Measurements from ENCODE around the gene EFCAB12. TPM values are rescaled to one million over a fixed set of nuclear protein-coding genes. Genes with fewer than 3 reads are reported as not detected.

Gene EFCAB12
- total and polyA plus RNA-seq, 10 of the 15 experiments (the other 5 are each of a cell fraction or from before 2014, with no cell fraction given): 0.02 to 0.85 (median 0.33) TPM

GRCh38 chr3:129387487-129387886 lies 40.9 kb downstream of the EFCAB12 start:
- WGBS (ENCODE audit: insufficient coverage, insufficient replicate concordance, low lambda C conversion rate, missing lambda C conversion rate): 85% methylated on average over 5 of the region's 5 CpGs
- SMC1A ChIA-PET (ENCODE audit: uncharacterized antibody, unreplicated experiment): no interaction called here
- ATAC-seq (no peak), DNase-seq (ENCODE audit: low read depth, low spot score) (no peak), FAIRE-seq (no peak)
- Histone ChIP-seq H3K27me3 (replicated peaks in 1 of 2; ENCODE audit: control insufficient read depth in 2 of 2, insufficient read depth in 2 of 2, low read length in 1 of 2) (no peaks in the 10 kb centered on the region), H3K4me1 (ENCODE audit: control insufficient read depth, insufficient read depth, low read length) (no peaks in the 10 kb centered on the region), H3K9me3 (replicated peaks; ENCODE audit: control insufficient read depth, insufficient read depth, low read length) (no peaks in the 10 kb centered on the region), H2AFZ (ENCODE audit: control insufficient read depth, low read depth, low read length) (no peak overlapping the region), H3K27ac (ENCODE audit: control insufficient read depth, insufficient read depth) (no peak overlapping the region), H3K4me2 (ENCODE audit: control insufficient read depth, insufficient read depth) (no peak overlapping the region), H3K79me2 (ENCODE audit: control insufficient read depth, insufficient read depth, low read length) (no peaks in the 10 kb centered on the region), H3K9ac (ENCODE audit: control insufficient read depth, insufficient read depth, low read length) (no peak overlapping the region), H4K20me1 (ENCODE audit: control insufficient read depth, insufficient read depth) (no peaks in the 10 kb centered on the region), H3K36me3 (ENCODE audit: control insufficient read depth in 2 of 2, insufficient read depth in 2 of 2, low read length in 1 of 2) (peaks cover 5 to 9% of the 10 kb centered on the region in 2 experiments; a peak in 3 of 4 replicates), H3K4me3 (no peak overlapping the region)
- BruUV-seq (replicated peaks): TSS peak; percentile 19
- CTCF ChIA-PET: interaction anchor here (1.0 to 6.0 kb wide), 4 partner anchors 11 to 98 kb away, joined by 3 to 60 read pairs (median 5); partner anchors contain the start of genes IFT122 and MBD4
- in situ Hi-C loops (cut with MboI) (no loop called here), intact Hi-C loops (cut with micrococcal nuclease; ENCODE audit: unreplicated experiment) (loop anchor here (10.0 kb wide), 2 partner anchors 107 to 237 kb away; no protein-coding TSS in a partner anchor)
- POLR2A ChIA-PET: no interaction called here
- RAD21 ChIA-PET (ENCODE audit: unreplicated experiment): interaction anchor here (5.8 kb wide), 1 partner anchor 48 kb away, joined by 78 read pairs; no protein-coding TSS in a partner anchor
- no peak for TF ChIP-seq MXI1 (IDR thresholded peaks at IDR 0.05; ENCODE audit: low read depth, low read length)
- TF ChIP-seq KDM1A (IDR thresholded peaks at IDR 0.05; ENCODE audit: borderline replicate concordance): no peak
- TF ChIP-seq CEBPB (IDR thresholded peaks at IDR 0.05; ENCODE audit: borderline replicate concordance in 1 of 2, low read depth in 2 of 2, low read length in 2 of 2): no peak
- TF ChIP-seq ZBTB33 (IDR thresholded peaks at IDR 0.05): no peak
- no peak for TF ChIP-seq BCLAF1 (IDR thresholded peaks at IDR 0.05)
- TF ChIP-seq E2F4 (IDR thresholded peaks at IDR 0.05; ENCODE audit: low read depth, low read length): no peak
- TF ChIP-seq SP1 (IDR thresholded peaks at IDR 0.05; ENCODE audit: low read depth, low read length): no peak
- TF ChIP-seq NR2C1 (IDR thresholded peaks at IDR 0.05): no peak
- TF ChIP-seq RELB (IDR thresholded peaks at IDR 0.05; ENCODE audit: low read depth): no peak
- TF ChIP-seq KAT2A (conservative IDR thresholded peaks at IDR 0.05; ENCODE audit: control insufficient read depth, low read depth, low read length): no peak
- no peak for TF ChIP-seq ZNF274 (IDR thresholded peaks at IDR 0.05; ENCODE audit: insufficient read depth, insufficient read length)
- TF ChIP-seq MTA3 (IDR thresholded peaks at IDR 0.05; ENCODE audit: borderline replicate concordance, low read length): no peak
- TF ChIP-seq SIN3A (IDR thresholded peaks at IDR 0.05; ENCODE audit: low read depth, low read length): no peak
- TF ChIP-seq RAD51 (IDR thresholded peaks at IDR 0.05): no peak
- no peak for TF ChIP-seq BCL11A (IDR thresholded peaks at IDR 0.05; ENCODE audit: low read depth, low read length)
- TF ChIP-seq CHD1 (IDR thresholded peaks at IDR 0.05; ENCODE audit: low read depth, low read length): no peak
- no peak for TF ChIP-seq BMI1 (IDR thresholded peaks at IDR 0.05; ENCODE audit: borderline replicate concordance)
- no peak for TF ChIP-seq EP300 (IDR thresholded peaks at IDR 0.05; ENCODE audit: borderline replicate concordance in 1 of 2, control insufficient read depth in 1 of 2, low read depth in 2 of 2, low read length in 2 of 2)

All from GM12878 (cell line).